HepG2 (cell line): Measurements from ENCODE around the gene HSF2BP. TPM values are rescaled to one million over a fixed set of nuclear protein-coding genes. Genes with fewer than 3 reads are reported as not detected.

Experiments used
- ATAC-seq: fragments of 200-7000 bp; cut with Tn5 transposase; 3 replicates; pipeline ENCODE4 v1.9.1; 2020; ENCODE audit warnings: mild to moderate bottlenecking, moderate library complexity
- BruUV-seq: library from RNA; stranded (reverse); fragments of 400-500 nt; replicated peaks from 2 replicates; lab custom pipeline; 2021; lab: Mats Ljungman, UMichigan
- CTCF ChIA-PET: fragments of 300-600 bp; formaldehyde crosslinking; extraction: SDS; loops from one replicate; lab custom pipeline; 2021; ENCODE audit warnings: low total read pairs, inconsistent platforms, low intra/inter-chr PET ratio; lab: Yijun Ruan, JAX
- POLR2A ChIA-PET: fragments of 350-600 bp; sonication (Branson Sonifier 250); formaldehyde crosslinking; loops from one replicate; lab custom pipeline; 2020; ENCODE audit warnings: antibody characterized with exemption, inconsistent platforms; lab: Yijun Ruan, JAX
- DNase-seq: peaks from one replicate; pipeline ENCODE4 v3.0.0-alpha.2; 2015; ENCODE audit warnings: low spot score
- FAIRE-seq: peaks from 3 replicates; lab custom pipeline; 2011; peaks lifted over from hg19 to GRCh38; lab: Jason Lieb, UNC
- H2AFZ ChIP-seq: one replicate; pipeline ENCODE4 v1.6.1; 2011; ENCODE audit warnings: low read length, inconsistent platforms
- H3K27ac ChIP-seq: fragments of 300-600 bp; 3 replicates; pipeline ENCODE4 v1.8.0; 2011; ENCODE audit warnings: mixed run types, mild to moderate bottlenecking, mixed read lengths, low read length, inconsistent platforms; ENCODE audit not compliant: insufficient read depth; ENCODE audit errors: extremely low read length
- H3K27me3 ChIP-seq, 2 experiments: fragments of 200-600 bp in 1 of 2; 2 replicates in 1 of 2; 3 replicates in 1 of 2; pipeline versions ENCODE4 v1.6.0 to v1.8.0; 2011; ENCODE audit warnings: low read length in 2 of 2, mild to moderate bottlenecking in 2 of 2, moderate library complexity in 2 of 2, inconsistent platforms in 1 of 2; ENCODE audit not compliant: insufficient read depth in 2 of 2, control insufficient read depth in 1 of 2
- H3K36me3 ChIP-seq, 2 experiments: fragments of 200-600 bp in 1 of 2; replicated peaks in 1 of 2; 2 replicates in 1 of 2; 3 replicates in 1 of 2; pipeline versions ENCODE4 v1.5.1 to v1.8.0; 2011; ENCODE audit warnings: low read length in 2 of 2, inconsistent platforms in 1 of 2; ENCODE audit not compliant: insufficient read depth in 2 of 2, control insufficient read depth in 1 of 2
- H3K4me1 ChIP-seq: 2 replicates; pipeline ENCODE4 v1.5.1; 2012; ENCODE audit warnings: low read length, inconsistent platforms; ENCODE audit not compliant: insufficient read depth
- H3K4me2 ChIP-seq: 2 replicates; pipeline ENCODE4 v1.6.0; 2011; ENCODE audit warnings: low read depth, low read length, inconsistent platforms
- H3K4me3 ChIP-seq, 3 experiments: fragments of 200-600 bp in 1 of 3; sonication (generic), shearing (Covaris generic) in 1 of 3; replicated peaks in 1 of 3; 2 replicates each; pipeline ENCODE4 v1.5.1; 2011 to 2016; ENCODE audit warnings: low read length in 3 of 3, inconsistent platforms in 2 of 3, low read depth in 2 of 3, mild to moderate bottlenecking in 2 of 3, control low read depth in 1 of 3, mixed read lengths in 1 of 3; ENCODE audit not compliant: insufficient read depth in 1 of 3
- H3K79me2 ChIP-seq: one replicate; pipeline ENCODE4 v1.6.1; 2011; ENCODE audit warnings: low read length, inconsistent platforms; ENCODE audit not compliant: insufficient read depth
- H3K9ac ChIP-seq: 2 replicates; pipeline ENCODE4 v1.6.0; 2011; ENCODE audit warnings: mild to moderate bottlenecking, low read depth, low read length, inconsistent platforms; ENCODE audit not compliant: insufficient read depth
- H3K9me3 ChIP-seq: 2 replicates; pipeline ENCODE4 v1.5.1; 2012; ENCODE audit warnings: mild to moderate bottlenecking, low read length
- H4K20me1 ChIP-seq: 2 replicates; pipeline ENCODE4 v1.6.0; 2011; ENCODE audit warnings: inconsistent platforms, mild to moderate bottlenecking, low read length, moderate library complexity; ENCODE audit not compliant: insufficient read depth
- AGO1 ChIP-seq: fragments of 200-400 bp; formaldehyde crosslinking; IDR thresholded peaks from 2 replicates; pipeline ENCODE4 v1.6.1; 2017; ENCODE audit warnings: mild to moderate bottlenecking, low read depth, low read length, moderate library complexity; ENCODE audit not compliant: poor library complexity, severe bottlenecking
- ARNTL ChIP-seq: sonication (generic); formaldehyde crosslinking; IDR thresholded peaks from 2 replicates; pipeline ENCODE4 v1.4.0; 2020; ENCODE audit warnings: mild to moderate bottlenecking, missing genetic modification reagents
- ASH2L ChIP-seq: fragments of 300-600, 200-600 bp; sonication (generic); IDR thresholded peaks from 2 replicates; pipeline ENCODE4 v1.7.0; 2017; ENCODE audit warnings: low read depth, mild to moderate bottlenecking, moderate library complexity, mixed read lengths, low read length; ENCODE audit not compliant: insufficient read length
- DNMT1 ChIP-seq: sonication (generic); formaldehyde crosslinking; IDR thresholded peaks from 2 replicates; pipeline ENCODE4 v1.5.1; 2020; ENCODE audit warnings: mild to moderate bottlenecking, missing genetic modification reagents
- HDAC6 ChIP-seq: fragments of 200-600 bp; sonication (generic); IDR thresholded peaks from 2 replicates; pipeline ENCODE4 v1.7.0; 2017; ENCODE audit warnings: mild to moderate bottlenecking, antibody characterized with exemption, low read length, low read depth
- HOXA3 ChIP-seq: sonication (generic); formaldehyde crosslinking; IDR thresholded peaks from 2 replicates; pipeline ENCODE4 v1.5.0; 2020; ENCODE audit warnings: missing genetic modification reagents
- KAT8 ChIP-seq: IDR thresholded peaks from 2 replicates; pipeline ENCODE4 v1.6.1; 2016; ENCODE audit warnings: missing genetic modification reagents, missing compliant biosample characterization
- MYPOP ChIP-seq: sonication (generic); formaldehyde crosslinking; IDR thresholded peaks from 2 replicates; pipeline ENCODE4 v1.8.1; 2023; ENCODE audit warnings: mild to moderate bottlenecking, moderate library complexity, missing genetic modification reagents
- NFYC ChIP-seq: IDR thresholded peaks from 2 replicates; pipeline ENCODE4 v1.6.1; 2016; ENCODE audit warnings: missing genetic modification reagents, missing compliant biosample characterization
- STAT5B ChIP-seq: sonication (generic); formaldehyde crosslinking; IDR thresholded peaks from 2 replicates; pipeline ENCODE4 v1.4.0; 2020; ENCODE audit warnings: missing genetic modification reagents
- SYNCRIP ChIP-seq: fragments of 200-400 bp; formaldehyde crosslinking; IDR thresholded peaks from 2 replicates; pipeline ENCODE4 v1.6.1; 2018; ENCODE audit warnings: mild to moderate bottlenecking, low read depth, low read length; ENCODE audit not compliant: insufficient read depth
- ZNF10 ChIP-seq: sonication (generic); formaldehyde crosslinking; IDR thresholded peaks from 2 replicates; pipeline ENCODE4 v1.4.0; 2020; ENCODE audit warnings: mild to moderate bottlenecking, low read depth, missing genetic modification reagents, borderline replicate concordance
- ZNF12 ChIP-seq: sonication (generic); formaldehyde crosslinking; IDR thresholded peaks from 2 replicates; pipeline ENCODE4 v1.5.0; 2020; ENCODE audit warnings: missing genetic modification reagents
- ZNF296 ChIP-seq: sonication (generic); formaldehyde crosslinking; conservative IDR thresholded peaks from 2 replicates; pipeline ENCODE4 v1.5.0; 2020; ENCODE audit warnings: mild to moderate bottlenecking, missing genetic modification reagents
- ZNF567 ChIP-seq: sonication (generic); formaldehyde crosslinking; IDR thresholded peaks from 2 replicates; pipeline ENCODE4 v1.8.1; 2023; ENCODE audit warnings: mild to moderate bottlenecking, missing genetic modification reagents, borderline replicate concordance
- ZNF644 ChIP-seq: IDR thresholded peaks from 2 replicates; pipeline ENCODE4 v1.6.1; 2016; ENCODE audit warnings: low read depth
- ZSCAN30 ChIP-seq: sonication (generic); formaldehyde crosslinking; IDR thresholded peaks from 2 replicates; pipeline ENCODE4 v1.5.0; 2020; ENCODE audit warnings: mild to moderate bottlenecking, missing genetic modification reagents
- WGBS: methylation state at CpG from one replicate; pipeline ENCODE4 v1.1.6; 2017; ENCODE audit warnings: low lambda C conversion rate; 5-methylcytosine and 5-hydroxymethylcytosine counted together
- in situ Hi-C: cut with HindIII; loops from 2 replicates; pipeline ENCODE4 v1.10.0; 2017; ENCODE audit warnings: low pct_unique_long_range_greater_than_20kb; ENCODE audit not compliant: extremely low pct_ligation_motif_present
- intact Hi-C: fragments of 100-400 bp; cut with micrococcal nuclease; formaldehyde crosslinking; loops from one replicate; pipeline ENCODE4 v1.10.0; 2022; ENCODE audit not compliant: unreplicated experiment
- polyA plus RNA-seq, 8 experiments: library from polyadenylated mRNA; depleted of rRNA in 3 of 8; stranded (reverse) in 7 of 8; unstranded in 1 of 8; fragments of >200 nt; fragmentation: Illumina TruSeq in 4 of 8; extraction: Trizol in 4 of 8; gene quantifications; 2 replicates each; pipeline versions ENCODE4 v1.2.1 to v1.2.3, GENCODE V29; 2011 to 2016; ENCODE audit warnings: low read depth in 4 of 8, missing spikeins in 1 of 8, mixed read lengths in 1 of 8; ENCODE audit not compliant: insufficient read depth in 1 of 8
- total RNA-seq, 5 experiments: library from RNA; depleted of rRNA; stranded (reverse); fragments of >200 nt; fragmentation: Illumina TruSeq; extraction: Trizol; gene quantifications; 2 replicates each; pipeline ENCODE4 v1.2.3, GENCODE V29; 2016; ENCODE audit warnings: low read depth in 1 of 5
- TF ChIP-seq, protein P1 (sequence below): sonication (generic); formaldehyde crosslinking; conservative IDR thresholded peaks from 2 replicates; pipeline ENCODE4 v1.8.0; 2022; ENCODE audit warnings: low read depth, missing genetic modification reagents

HSF2BP gene
- total and polyA plus RNA-seq, 2 of the 13 experiments (the other 11 are each of a cell fraction or from before 2014, with no cell fraction given): 0.67 to 2.2 TPM

DNA sequence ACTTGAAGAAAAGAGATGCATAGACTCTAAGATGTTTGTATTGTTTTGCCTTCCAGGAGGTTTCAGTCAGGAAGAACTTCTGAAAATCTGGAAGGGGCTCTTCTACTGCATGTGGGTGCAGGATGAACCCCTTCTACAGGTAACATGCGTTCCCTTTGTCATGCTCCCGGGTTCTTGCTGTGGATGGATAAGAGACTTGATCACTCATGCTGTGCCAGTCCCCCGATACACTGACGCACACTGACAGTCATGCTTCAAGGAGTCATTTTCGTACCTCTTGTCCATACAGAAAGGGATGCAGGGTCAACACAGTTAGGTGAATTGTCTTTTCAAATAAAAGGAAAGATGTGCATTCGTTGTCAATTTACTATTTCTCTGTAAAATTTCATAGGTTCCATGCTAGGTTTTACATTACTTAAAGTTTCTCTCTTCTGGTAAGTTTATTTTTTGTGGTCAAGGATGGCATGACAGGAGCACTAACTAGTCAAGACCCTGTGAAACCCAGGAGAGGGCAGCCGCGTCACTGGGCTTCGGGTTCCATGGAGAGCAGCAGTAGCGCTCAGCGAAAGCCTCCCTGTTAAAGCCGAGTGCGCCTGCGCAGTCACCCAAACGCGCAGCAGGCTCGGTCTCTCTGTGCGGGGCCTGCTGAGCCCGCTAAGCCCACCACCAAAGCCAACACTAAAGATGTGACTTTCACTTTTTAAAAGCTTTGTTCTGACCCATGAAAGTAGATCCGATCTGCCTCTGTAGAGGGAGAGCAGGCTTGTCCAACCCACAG, 10.7 kb upstream of the HSF2BP start:
- intact Hi-C loops: no loop called here
- no peak for FAIRE-seq

GRCh38 chr21:43667191-43667904, 8.1 kb upstream of the HSF2BP start:
- FAIRE-seq (no peak), ATAC-seq (no peak), DNase-seq (no peak)
- Histone ChIP-seq H3K9ac (no peak overlapping the region), H4K20me1 (peaks cover 8% of the 10 kb centered on the region), H3K27me3 (no peaks in the 10 kb centered on the region), H3K4me3 (no peak overlapping the region), H3K79me2 (peaks cover 72% of the 10 kb centered on the region), H2AFZ (no peak overlapping the region), H3K27ac (peak overlapping the region; percentile 33), H3K9me3 (no peaks in the 10 kb centered on the region), H3K4me1 (peaks cover 34% of the 10 kb centered on the region), H3K36me3 (peaks cover 8 to 68% of the 10 kb centered on the region in 2 experiments), H3K4me2 (no peak overlapping the region)
- ChIA-PET CTCF (no interaction called here), POLR2A (no interaction called here)
- BruUV-seq: no TSS peak
- intact Hi-C loops (no loop called here), in situ Hi-C loops (no loop called here)
- 87% methylated on average over 7 of the region's 7 CpGs for WGBS
- TF ChIP-seq ARNTL (CRISPR knock-in tag): no peak
- no peak for TF ChIP-seq KAT8 (CRISPR knock-in tag)
- TF ChIP-seq ZSCAN30: no peak
- TF ChIP-seq AGO1: no peak
- no peak for TF ChIP-seq ZNF567
- TF ChIP-seq, protein P1, sequence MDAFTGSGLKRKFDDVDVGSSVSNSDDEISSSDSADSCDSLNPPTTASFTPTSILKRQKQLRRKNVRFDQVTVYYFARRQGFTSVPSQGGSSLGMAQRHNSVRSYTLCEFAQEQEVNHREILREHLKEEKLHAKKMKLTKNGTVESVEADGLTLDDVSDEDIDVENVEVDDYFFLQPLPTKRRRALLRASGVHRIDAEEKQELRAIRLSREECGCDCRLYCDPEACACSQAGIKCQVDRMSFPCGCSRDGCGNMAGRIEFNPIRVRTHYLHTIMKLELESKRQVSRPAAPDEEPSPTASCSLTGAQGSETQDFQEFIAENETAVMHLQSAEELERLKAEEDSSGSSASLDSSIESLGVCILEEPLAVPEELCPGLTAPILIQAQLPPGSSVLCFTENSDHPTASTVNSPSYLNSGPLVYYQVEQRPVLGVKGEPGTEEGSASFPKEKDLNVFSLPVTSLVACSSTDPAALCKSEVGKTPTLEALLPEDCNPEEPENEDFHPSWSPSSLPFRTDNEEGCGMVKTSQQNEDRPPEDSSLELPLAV (CRISPR knock-in tag): no peak
- TF ChIP-seq ZNF12 (CRISPR knock-in tag): no peak
- TF ChIP-seq MYPOP (CRISPR knock-in tag): no peak
- no peak for TF ChIP-seq ZNF644 (CRISPR knock-in tag)
- no peak for TF ChIP-seq NFYC (CRISPR knock-in tag)
- TF ChIP-seq HDAC6: no peak
- no peak for TF ChIP-seq ZNF10 (CRISPR knock-in tag)
- TF ChIP-seq DNMT1: no peak
- no peak for TF ChIP-seq STAT5B

More for the DNA sequence above, 10.7 kb upstream of the HSF2BP start:
- Histone ChIP-seq H3K79me2 (peaks cover 55% of the 10 kb centered on the region), H3K9ac (no peak overlapping the region), H2AFZ (no peak overlapping the region), H3K4me2 (no peak overlapping the region), H3K4me3 (no peak overlapping the region), H3K27me3 (no peaks in the 10 kb centered on the region), H3K36me3 (peaks cover 10 to 67% of the 10 kb centered on the region in 2 experiments), H3K27ac (no peak overlapping the region), H3K9me3 (no peaks in the 10 kb centered on the region), H3K4me1 (peaks cover 28% of the 10 kb centered on the region), H4K20me1 (peaks cover 8% of the 10 kb centered on the region)
- TF ChIP-seq ASH2L (no peak), ZNF296 (CRISPR knock-in tag) (no peak), HOXA3 (CRISPR knock-in tag) (no peak), SYNCRIP (no peak)
- ChIA-PET POLR2A (no interaction called here), CTCF (no interaction called here)
- in situ Hi-C loops: no loop called here
- TSS peak; percentile 14 for BruUV-seq
- DNase-seq (no peak), ATAC-seq (no peak)
- 91% methylated on average over 11 of the region's 20 CpGs for WGBS
